ENCODE results near the gene SEMA4C.

Gene SEMA4C

GRCh38 chr2:96819876-96820511, 49.9 kb downstream of the SEMA4C start:
- no peak for DNase-seq (ENCODE audit: low read depth in 2 of 2)

GRCh38 chr2:96819128-96819875, 50.6 kb downstream of the SEMA4C start:
- DNase-seq (ENCODE audit: low read depth in 2 of 2) = no peak

GRCh38 chr2:96817882-96818281, 52.0 kb downstream of the SEMA4C start:
- DNase-seq (ENCODE audit: low read depth in 2 of 2) = no peak

GRCh38 chr2:96816836-96817702, 52.8 kb downstream of the SEMA4C start:
- no peak for DNase-seq (ENCODE audit: low read depth in 2 of 2)

GRCh38 chr2:96816127-96816835, 53.6 kb downstream of the SEMA4C start, which contains the start of gene CNNM3:
Gene CNNM3, plus strand, starts transcription at chr2:96816268. Its CDS starts 10 bp downstream, at chr2:96816278.
- peak; percentile 90 to 93 for DNase-seq (ENCODE audit: low read depth in 2 of 2)

GRCh38 chr2:96815326-96816126, 54.4 kb downstream of the SEMA4C start:
- no peak for DNase-seq (ENCODE audit: low read depth in 2 of 2)

GRCh38 chr2:96813656-96814055, 56.2 kb downstream of the SEMA4C start:
- no peak for DNase-seq (ENCODE audit: low read depth in 2 of 2)

GRCh38 chr2:96811917-96812316, 58.0 kb downstream of the SEMA4C start:
- DNase-seq (ENCODE audit: low read depth in 2 of 2) = no peak

- no peak for DNase-seq (ENCODE audit: low read depth in 2 of 2)
These were observed 59.1 kb downstream of the SEMA4C start for GRCh38 chr2:96810783-96811192.

- no peak for DNase-seq (ENCODE audit: low read depth in 2 of 2)
These were observed 59.7 kb downstream of the SEMA4C start for GRCh38 chr2:96809951-96810782.
